Body of pancreas (tissue), 4 donors: Measurements from ENCODE around the gene NCSTN. TPM values are rescaled to one million over a fixed set of nuclear protein-coding genes. Genes with fewer than 3 reads are reported as not detected.
A peak's percentile ranks its signal among the peaks of the same experiment; 100 is the strongest.
"Not testable (repeated sequence)": the region's sequence is repeated elsewhere in the genome, so short reads cannot be mapped to it uniquely, and the experiment has no call there.

ENCODE experiments used
- ATAC-seq: fragments of 150-250 bp; one replicate; pipeline ENCODE4 v1.9.1; 2016
- DNase-seq, 4 donors: peaks; one replicate each; pipeline ENCODE4 v3.0.0-alpha.2; 2019
- H3K27ac ChIP-seq, 4 donors: fragments of 200-600 bp; sonication (generic); 1 replicate in 3 of 4; 2 replicates in 1 of 4; pipeline versions ENCODE4 v1.5.1 to v1.6.1; 2016 to 2019; ENCODE audit warnings: mild to moderate bottlenecking in 1 of 4, mixed read lengths in 1 of 4, moderate library complexity in 1 of 4
- H3K27me3 ChIP-seq, 2 donors: fragments of 200-600 bp; sonication (generic); one replicate each; pipeline ENCODE4 v1.6.0; 2016; ENCODE audit warnings: mild to moderate bottlenecking in 1 of 2
- H3K36me3 ChIP-seq, 2 donors: fragments of 200-600 bp; sonication (generic); replicated peaks in 1 of 2; 2 replicates each; pipeline ENCODE4 v1.5.1; 2016; ENCODE audit warnings: low read depth in 2 of 2; ENCODE audit not compliant: insufficient read depth in 1 of 2
- H3K4me1 ChIP-seq: fragments of 200-600 bp; sonication (generic); one replicate; pipeline ENCODE4 v1.6.0; 2016
- H3K4me3 ChIP-seq, 2 donors: fragments of 200-600 bp; sonication (generic); 1 replicate in 1 of 2; 2 replicates in 1 of 2; pipeline ENCODE4 v1.5.1; 2016 to 2019
- H3K9me3 ChIP-seq, 3 donors: fragments of 200-600 bp; sonication (generic); 1 replicate in 2 of 3; 2 replicates in 1 of 3; pipeline ENCODE4 v1.5.1; 2016
- POLR2A ChIP-seq, 3 donors: fragments of 450-650 bp; IDR thresholded peaks; one replicate each; pipeline ENCODE4 v1.6.1; 2016; ENCODE audit warnings: antibody characterized with exemption in 3 of 3, mild to moderate bottlenecking in 2 of 3
- WGBS, 2 donors: methylation state at CpG; one replicate each; pipeline ENCODE4 v1.1.5; 2017; 5-methylcytosine and 5-hydroxymethylcytosine counted together
- intact Hi-C: fragments of 100-400 bp; cut with DNase I; formaldehyde crosslinking; loops from one replicate; pipeline ENCODE4 v1.15.1; 2023
- total RNA-seq, 2 donors: library from RNA; depleted of rRNA; stranded (reverse); fragments of >200 nt; gene quantifications; one replicate each; pipeline ENCODE4 v1.1.0, GENCODE V29; 2016
- TF ChIP-seq, protein P1 (sequence below), 7 experiments: fragments of 450-650 bp in 4 of 7; fragments of 200-600 bp in 3 of 7; sonication (generic) in 3 of 7; IDR thresholded peaks; one replicate each; pipeline ENCODE4 v1.5.1; 2016 to 2019; ENCODE audit warnings: antibody characterized with exemption in 7 of 7

Gene NCSTN
- total RNA-seq, 2 donors from 2014 or later, result 30.7 to 39.2 TPM

DNA sequence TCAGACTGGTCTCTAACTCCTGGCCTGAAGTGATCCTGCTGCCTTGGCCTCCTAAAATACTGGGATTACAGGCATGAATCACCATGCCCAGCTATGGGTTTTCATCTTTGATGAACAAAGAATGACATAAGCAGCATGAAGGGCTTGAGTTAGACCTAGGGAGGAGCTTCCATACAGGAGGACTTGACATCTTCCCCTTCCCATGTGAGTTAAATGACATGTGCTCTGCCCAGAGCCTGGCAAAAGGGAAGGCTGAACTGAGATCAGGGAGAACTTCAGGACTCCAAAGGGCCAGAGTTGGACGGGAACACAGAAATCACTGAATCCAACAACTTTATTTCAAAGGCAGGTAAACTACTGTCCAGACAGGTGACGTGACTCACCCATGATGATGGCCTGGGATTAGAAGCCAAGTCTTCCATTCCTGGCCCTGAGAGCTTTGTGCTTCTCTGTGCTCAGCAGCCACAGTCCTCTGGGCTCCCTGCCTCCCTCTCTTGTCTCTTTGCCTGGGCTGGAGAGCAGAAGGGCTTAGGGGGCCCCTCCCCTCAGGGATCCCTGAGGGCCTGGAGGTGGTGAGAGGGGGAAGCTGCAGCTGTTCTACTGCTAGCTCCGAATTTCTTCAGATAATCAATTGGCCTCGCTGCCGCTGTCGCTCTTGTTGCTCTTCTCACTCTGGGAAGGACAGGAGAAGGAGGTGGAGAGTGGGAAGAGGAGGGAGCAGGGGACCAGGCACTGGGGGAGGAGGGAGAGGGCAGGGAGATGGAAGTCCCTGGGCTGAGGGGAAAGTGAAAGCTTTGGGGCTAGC, 31.3 kb downstream of the NCSTN start:
- no peak for DNase-seq
- no peak for TF ChIP-seq POLR2A (IDR thresholded peaks at IDR 0.05)
- TF ChIP-seq, protein P1, sequence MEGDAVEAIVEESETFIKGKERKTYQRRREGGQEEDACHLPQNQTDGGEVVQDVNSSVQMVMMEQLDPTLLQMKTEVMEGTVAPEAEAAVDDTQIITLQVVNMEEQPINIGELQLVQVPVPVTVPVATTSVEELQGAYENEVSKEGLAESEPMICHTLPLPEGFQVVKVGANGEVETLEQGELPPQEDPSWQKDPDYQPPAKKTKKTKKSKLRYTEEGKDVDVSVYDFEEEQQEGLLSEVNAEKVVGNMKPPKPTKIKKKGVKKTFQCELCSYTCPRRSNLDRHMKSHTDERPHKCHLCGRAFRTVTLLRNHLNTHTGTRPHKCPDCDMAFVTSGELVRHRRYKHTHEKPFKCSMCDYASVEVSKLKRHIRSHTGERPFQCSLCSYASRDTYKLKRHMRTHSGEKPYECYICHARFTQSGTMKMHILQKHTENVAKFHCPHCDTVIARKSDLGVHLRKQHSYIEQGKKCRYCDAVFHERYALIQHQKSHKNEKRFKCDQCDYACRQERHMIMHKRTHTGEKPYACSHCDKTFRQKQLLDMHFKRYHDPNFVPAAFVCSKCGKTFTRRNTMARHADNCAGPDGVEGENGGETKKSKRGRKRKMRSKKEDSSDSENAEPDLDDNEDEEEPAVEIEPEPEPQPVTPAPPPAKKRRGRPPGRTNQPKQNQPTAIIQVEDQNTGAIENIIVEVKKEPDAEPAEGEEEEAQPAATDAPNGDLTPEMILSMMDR (IDR thresholded peaks at IDR 0.05), result no peak
- H3K4me3 ChIP-seq, result no peak overlapping the region
- H3K27ac ChIP-seq, result peak overlapping the region in 3 of 4 donors; percentile 8 to 64 (median 58)
- H3K27me3 ChIP-seq, result no peaks in the 10 kb centered on the region
- no peak for ATAC-seq
- intact Hi-C loops, result loop anchor here (10.0 kb wide), 1 partner anchor 270 kb away; no protein-coding TSS in a partner anchor
- no peaks in the 10 kb centered on the region for H3K36me3 ChIP-seq
- no peaks in the 10 kb centered on the region for H3K9me3 ChIP-seq
- 56 to 67% methylated on average over 6 of the region's 6 CpGs for WGBS, 2 donors
- peaks cover 9% of the 10 kb centered on the region for H3K4me1 ChIP-seq

DNA sequence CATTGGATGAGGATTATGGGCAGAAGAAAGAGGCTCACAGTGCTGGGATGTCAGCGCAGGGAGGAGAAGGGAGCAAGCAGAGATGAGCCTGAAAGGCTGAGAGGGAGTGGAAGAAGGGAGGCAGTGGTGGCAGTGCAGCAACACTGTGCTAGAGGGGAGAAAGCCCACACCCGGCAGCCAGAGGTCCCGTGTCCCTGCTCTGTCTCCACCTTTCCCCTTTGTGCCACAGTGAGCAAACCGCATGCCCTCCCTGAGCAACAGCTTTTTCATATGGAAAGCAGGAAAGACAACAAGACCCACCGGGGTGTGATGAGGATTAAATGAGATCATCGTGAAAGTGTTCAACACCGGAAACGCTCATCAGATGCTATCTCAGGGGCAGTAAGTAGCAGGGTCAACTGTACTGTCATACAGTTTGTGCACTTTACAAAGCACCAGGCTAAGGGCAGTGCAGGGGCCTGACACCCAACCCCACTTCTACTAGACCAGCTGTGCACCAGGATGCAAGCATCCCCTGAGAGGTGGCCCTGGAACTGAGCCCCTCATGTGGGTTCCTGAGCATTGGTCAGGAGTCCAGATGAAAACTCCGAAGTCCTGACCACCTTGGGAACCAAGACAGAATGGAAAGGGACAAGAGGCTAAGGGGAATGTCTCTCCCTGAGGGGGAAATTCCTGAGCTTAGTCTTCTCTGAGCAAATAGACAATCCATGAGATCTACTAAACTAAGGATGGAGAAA, 32.8 kb downstream of the NCSTN start:
- ATAC-seq, result peak; percentile 33
- Histone ChIP-seq H3K27me3 (no peaks in the 10 kb centered on the region), H3K27ac (peak overlapping the region in 2 of 4 donors; percentile 58 to 64), H3K4me1 (peaks cover 9% of the 10 kb centered on the region), H3K4me3 (no peak overlapping the region), H3K36me3 (no peaks in the 10 kb centered on the region), H3K9me3 (no peaks in the 10 kb centered on the region)
- WGBS, 2 donors, result 26 to 33% methylated on average over 7 to 9 of the region's 9 CpGs
- TF ChIP-seq, protein P1 (IDR thresholded peaks at IDR 0.05), result no peak
- no peak for TF ChIP-seq POLR2A (IDR thresholded peaks at IDR 0.05)
- DNase-seq, result peak in 1 of 4 donors; percentile 7
- intact Hi-C loops, result loop anchor here (10.0 kb wide), 1 partner anchor 271 kb away; no protein-coding TSS in a partner anchor

DNA sequence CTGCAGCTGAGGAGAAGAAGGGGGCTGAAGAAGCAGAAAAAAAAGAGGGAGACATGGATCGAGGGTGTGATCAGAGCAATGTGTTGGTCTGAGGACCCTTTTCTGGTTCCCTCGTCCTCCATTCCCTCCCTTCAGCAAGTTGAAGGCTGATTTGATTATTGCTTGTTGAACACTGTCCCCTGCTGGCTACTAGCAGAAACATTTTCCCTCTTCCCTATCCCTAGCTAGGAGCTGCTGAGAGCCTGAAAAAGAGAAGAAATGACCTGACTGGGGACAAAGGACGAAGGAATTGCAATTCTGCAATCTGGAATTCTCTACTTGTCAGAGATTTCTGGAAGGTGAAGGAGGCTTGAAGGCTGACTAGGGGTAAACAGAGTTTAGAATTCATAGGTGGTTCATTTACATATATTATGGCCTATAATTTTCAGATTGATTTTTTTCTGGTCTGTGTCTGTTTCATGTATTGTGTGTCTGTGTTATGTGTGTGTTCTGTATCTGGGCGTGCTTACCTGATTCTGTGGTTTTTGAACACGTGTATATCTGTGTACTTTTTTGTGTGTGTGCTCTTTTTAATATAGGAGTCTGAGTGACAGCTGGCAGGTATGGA, 33.4 kb downstream of the NCSTN start:
- TF ChIP-seq, protein P1 (IDR thresholded peaks at IDR 0.05), result peak; percentile 69 to 98 (median 93)
- TF ChIP-seq POLR2A (IDR thresholded peaks at IDR 0.05), result no peak
- H3K36me3 ChIP-seq, result no peaks in the 10 kb centered on the region
- 5 to 10% methylated on average over 5 of the region's 5 CpGs for whole genome bisulfite sequencing, 2 donors
- H3K27me3 ChIP-seq, result no peaks in the 10 kb centered on the region
- ATAC-seq (peak; percentile 83), DNase-seq (peak; percentile 28 to 59 (median 36))
- intact Hi-C loops, result loop anchor here (10.0 kb wide), 1 partner anchor 272 kb away; no protein-coding TSS in a partner anchor
- no peaks in the 10 kb centered on the region for H3K9me3 ChIP-seq
- peaks cover 9% of the 10 kb centered on the region for H3K4me1 ChIP-seq
- peak overlapping the region in 2 of 4 donors; percentile 58 to 64 for H3K27ac ChIP-seq
- no peak overlapping the region for H3K4me3 ChIP-seq

DNA sequence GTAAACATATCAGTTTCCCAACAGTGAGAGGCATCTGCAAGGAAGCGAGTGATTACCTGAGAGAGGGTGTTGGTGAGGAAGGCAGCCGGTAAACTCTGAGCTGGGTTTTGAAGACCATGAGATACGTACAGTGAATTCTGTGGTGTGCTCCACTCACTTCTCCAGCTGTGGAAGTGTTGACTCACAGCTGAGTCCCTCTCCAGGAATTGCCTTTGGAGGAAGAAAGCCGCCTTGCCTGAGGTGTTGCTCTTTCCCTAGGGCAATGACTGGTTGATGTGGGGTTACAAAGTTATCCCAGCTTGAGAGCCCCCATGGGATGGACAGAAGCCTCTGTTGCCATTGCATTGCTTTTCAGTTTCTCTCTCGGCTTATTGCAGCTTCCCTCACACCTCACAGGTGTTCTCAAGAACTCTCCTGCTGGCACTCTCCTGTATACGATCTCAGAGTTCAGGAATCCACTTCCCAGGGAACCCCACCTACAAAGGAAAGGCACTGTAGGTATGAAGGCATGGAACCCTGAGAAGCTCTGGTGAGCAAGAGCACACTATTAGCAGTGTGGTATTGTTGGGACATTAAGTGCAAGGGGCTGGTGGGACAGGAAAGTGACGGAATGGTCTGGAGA, 34.5 kb downstream of the NCSTN start:
- Histone ChIP-seq H3K9me3 (no peaks in the 10 kb centered on the region), H3K4me1 (peaks cover 9% of the 10 kb centered on the region), H3K4me3 (no peak overlapping the region), H3K27me3 (no peaks in the 10 kb centered on the region), H3K36me3 (no peaks in the 10 kb centered on the region), H3K27ac (no peak overlapping the region)
- DNase-seq (no peak), ATAC-seq (no peak)
- 73 to 76% methylated on average over 7 of the region's 7 CpGs for WGBS, 2 donors
- intact Hi-C loops, result loop anchor here (10.0 kb wide), 1 partner anchor 273 kb away; no protein-coding TSS in a partner anchor
- no peak for TF ChIP-seq POLR2A (IDR thresholded peaks at IDR 0.05)
- TF ChIP-seq, protein P1 (IDR thresholded peaks at IDR 0.05), result no peak

DNA sequence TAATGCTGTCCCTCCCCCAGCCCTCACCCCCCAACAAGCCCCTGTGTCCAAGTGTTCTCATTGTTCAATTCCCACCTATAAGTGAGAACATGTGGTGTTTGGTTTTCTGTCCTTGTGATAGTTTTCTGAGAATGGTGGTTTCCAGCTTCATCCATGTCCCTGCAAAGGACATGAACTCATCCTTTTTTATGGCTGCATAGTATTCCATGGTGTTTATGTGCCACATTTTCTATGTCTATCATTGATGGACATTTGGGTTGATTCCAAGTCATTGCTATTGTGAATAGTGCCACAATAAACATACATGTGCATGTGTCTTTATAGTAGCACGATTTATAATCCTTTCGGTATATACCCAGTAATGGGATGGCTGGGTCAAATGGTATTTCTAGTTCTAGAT, 41.6 kb downstream of the NCSTN start:
- intact Hi-C loops, H3K36me3 ChIP-seq, H3K27ac ChIP-seq, H3K27me3 ChIP-seq, H3K4me1 ChIP-seq, H3K4me3 ChIP-seq, DNase-seq, ATAC-seq, H3K9me3 ChIP-seq: not testable (repeated sequence)
- 91 to 98% methylated on average over 2 of the region's 2 CpGs for WGBS, 2 donors

DNA sequence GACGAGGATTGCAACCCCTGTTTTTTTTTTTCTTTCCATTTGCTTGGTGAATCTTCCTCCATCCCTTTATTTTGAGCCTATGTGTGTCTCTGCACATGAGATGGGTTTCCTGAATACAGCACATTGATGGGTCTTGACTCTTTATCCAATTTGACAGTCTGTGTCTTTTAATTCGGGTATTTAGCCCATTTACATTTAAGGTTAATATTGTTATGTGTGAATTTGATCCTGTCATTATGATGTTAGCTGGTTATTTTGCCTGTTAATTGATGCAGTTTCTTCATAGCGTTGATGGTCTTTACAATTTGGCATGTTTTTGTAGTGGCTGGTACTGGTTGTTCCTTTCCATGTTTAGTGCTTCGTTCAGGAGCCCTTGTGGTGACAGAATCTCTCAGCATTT, 45.2 kb downstream of the NCSTN start:
- H3K9me3 ChIP-seq, H3K36me3 ChIP-seq, ATAC-seq, H3K27ac ChIP-seq, H3K4me1 ChIP-seq, H3K4me3 ChIP-seq, intact Hi-C loops, DNase-seq, H3K27me3 ChIP-seq: not testable (repeated sequence)
- 53 to 64% methylated on average over 4 of the region's 4 CpGs for whole genome bisulfite sequencing, 2 donors
